ENCODE results near the gene KCNN2. TPM values are rescaled to one million over a fixed set of nuclear protein-coding genes. Genes with fewer than 3 reads are reported as not detected.

Gene KCNN2
- total RNA-seq, 2 experiments from 2014 or later: not detected

- no peak overlapping the region for H3K4me3 Mint-ChIP-seq
- no peak overlapping the region for H3K27ac Mint-ChIP-seq
- POLR2A ChIA-PET: no interaction called here
- no peaks in the 10 kb centered on the region for H3K36me3 Mint-ChIP-seq (ENCODE audit: low read depth)
- CTCF ChIA-PET: no interaction called here
- no peak for ATAC-seq
- no peaks in the 10 kb centered on the region for H3K27me3 Mint-ChIP-seq (ENCODE audit: low read depth)
- DNase-seq: no peak
- no peaks in the 10 kb centered on the region for H3K4me1 Mint-ChIP-seq (ENCODE audit: low read depth)
- no peaks in the 10 kb centered on the region for H3K9me3 Mint-ChIP-seq (ENCODE audit: insufficient read depth)
These were observed 28.9 kb upstream of the KCNN2 start for GRCh38 chr5:114332925-114333324.

GRCh38 chr5:114335391-114335790 is 26.5 kb upstream of the KCNN2 start:
- ATAC-seq (no peak), DNase-seq (no peak)
- H3K4me3 Mint-ChIP-seq: no peak overlapping the region
- ChIA-PET POLR2A (no interaction called here), CTCF (no interaction called here)
- H3K27me3 Mint-ChIP-seq (ENCODE audit: low read depth): no peaks in the 10 kb centered on the region
- no peak overlapping the region for H3K27ac Mint-ChIP-seq
- H3K36me3 Mint-ChIP-seq (ENCODE audit: low read depth): no peaks in the 10 kb centered on the region
- no peaks in the 10 kb centered on the region for H3K9me3 Mint-ChIP-seq (ENCODE audit: insufficient read depth)
- no peaks in the 10 kb centered on the region for H3K4me1 Mint-ChIP-seq (ENCODE audit: low read depth)

GRCh38 chr5:114339108-114339507 is 22.8 kb upstream of the KCNN2 start:
- ChIA-PET CTCF (no interaction called here), POLR2A (no interaction called here)
- ATAC-seq (no peak), DNase-seq (no peak)
- Mint-ChIP-seq H3K27ac (no peak overlapping the region), H3K27me3 (ENCODE audit: low read depth) (no peaks in the 10 kb centered on the region), H3K4me1 (ENCODE audit: low read depth) (no peaks in the 10 kb centered on the region), H3K9me3 (ENCODE audit: insufficient read depth) (no peaks in the 10 kb centered on the region), H3K36me3 (ENCODE audit: low read depth) (no peaks in the 10 kb centered on the region), H3K4me3 (no peak overlapping the region)

GRCh38 chr5:114346181-114346580 is 15.7 kb upstream of the KCNN2 start:
- Mint-ChIP-seq H3K9me3 (ENCODE audit: insufficient read depth) (no peaks in the 10 kb centered on the region), H3K27me3 (ENCODE audit: low read depth) (no peaks in the 10 kb centered on the region), H3K4me1 (ENCODE audit: low read depth) (no peaks in the 10 kb centered on the region), H3K36me3 (ENCODE audit: low read depth) (no peaks in the 10 kb centered on the region), H3K27ac (no peak overlapping the region), H3K4me3 (no peak overlapping the region)
- POLR2A ChIA-PET: no interaction called here
- DNase-seq (no peak), ATAC-seq (no peak)
- CTCF ChIA-PET: no interaction called here

- ChIA-PET POLR2A (no interaction called here), CTCF (no interaction called here)
- Mint-ChIP-seq H3K4me1 (ENCODE audit: low read depth) (no peaks in the 10 kb centered on the region), H3K27me3 (ENCODE audit: low read depth) (peaks cover 10% of the 10 kb centered on the region), H3K9me3 (ENCODE audit: insufficient read depth) (no peaks in the 10 kb centered on the region), H3K4me3 (no peak overlapping the region), H3K36me3 (ENCODE audit: low read depth) (no peaks in the 10 kb centered on the region), H3K27ac (no peak overlapping the region)
- DNase-seq (no peak), ATAC-seq (no peak)
These were observed 6.6 kb upstream of the KCNN2 start for GRCh38 chr5:114355086-114355830.

GRCh38 chr5:114358329-114358728 is 3.5 kb upstream of the KCNN2 start:
- Mint-ChIP-seq H3K4me1 (ENCODE audit: low read depth) (peaks cover 4% of the 10 kb centered on the region), H3K4me3 (no peak overlapping the region), H3K27me3 (ENCODE audit: low read depth) (peaks cover 30% of the 10 kb centered on the region), H3K9me3 (ENCODE audit: insufficient read depth) (no peaks in the 10 kb centered on the region), H3K27ac (no peak overlapping the region), H3K36me3 (ENCODE audit: low read depth) (no peaks in the 10 kb centered on the region)
- no peak for DNase-seq
- CTCF ChIA-PET: no interaction called here
- POLR2A ChIA-PET: no interaction called here
- no peak for ATAC-seq

GRCh38 chr5:114360357-114360756 is 1.5 kb upstream of the KCNN2 start:
- ChIA-PET POLR2A (no interaction called here), CTCF (no interaction called here)
- H3K27ac Mint-ChIP-seq: no peak overlapping the region

GRCh38 chr5:114360816-114361723 is 800 bp upstream of the KCNN2 start:
- DNase-seq: no peak
- CTCF ChIA-PET: no interaction called here
- Mint-ChIP-seq H3K4me3 (no peak overlapping the region), H3K9me3 (ENCODE audit: insufficient read depth) (no peaks in the 10 kb centered on the region), H3K36me3 (ENCODE audit: low read depth) (no peaks in the 10 kb centered on the region), H3K27ac (no peak overlapping the region), H3K27me3 (ENCODE audit: low read depth) (peaks cover 41% of the 10 kb centered on the region), H3K4me1 (ENCODE audit: low read depth) (peaks cover 4% of the 10 kb centered on the region)
- peak; percentile 27 for ATAC-seq
- POLR2A ChIA-PET: no interaction called here

More at GRCh38 chr5:114360357-114360756, 1.5 kb upstream of the KCNN2 start:
- no peak for ATAC-seq
- H3K4me3 Mint-ChIP-seq: no peak overlapping the region
- H3K9me3 Mint-ChIP-seq (ENCODE audit: insufficient read depth): no peaks in the 10 kb centered on the region
- H3K27me3 Mint-ChIP-seq (ENCODE audit: low read depth): peaks cover 41% of the 10 kb centered on the region
- peaks cover 4% of the 10 kb centered on the region for H3K4me1 Mint-ChIP-seq (ENCODE audit: low read depth)
- H3K36me3 Mint-ChIP-seq (ENCODE audit: low read depth): no peaks in the 10 kb centered on the region
- no peak for DNase-seq

GRCh38 chr5:114362197-114362976 is 517 bp downstream of the KCNN2 start:
- ATAC-seq: no peak
- CTCF ChIA-PET: no interaction called here
- H3K9me3 Mint-ChIP-seq (ENCODE audit: insufficient read depth): no peaks in the 10 kb centered on the region
- H3K4me1 Mint-ChIP-seq (ENCODE audit: low read depth): peaks cover 4% of the 10 kb centered on the region
- no peak for DNase-seq
- POLR2A ChIA-PET: no interaction called here
- no peak overlapping the region for H3K27ac Mint-ChIP-seq
- H3K36me3 Mint-ChIP-seq (ENCODE audit: low read depth): no peaks in the 10 kb centered on the region
- H3K4me3 Mint-ChIP-seq: no peak overlapping the region
- H3K27me3 Mint-ChIP-seq (ENCODE audit: low read depth): peaks cover 41% of the 10 kb centered on the region

GRCh38 chr5:114362977-114363761 is 1.3 kb downstream of the KCNN2 start:
- POLR2A ChIA-PET: no interaction called here
- Mint-ChIP-seq H3K27me3 (ENCODE audit: low read depth) (peaks cover 41% of the 10 kb centered on the region), H3K4me1 (ENCODE audit: low read depth) (peaks cover 4% of the 10 kb centered on the region), H3K27ac (no peak overlapping the region), H3K36me3 (ENCODE audit: low read depth) (no peaks in the 10 kb centered on the region), H3K9me3 (ENCODE audit: insufficient read depth) (no peaks in the 10 kb centered on the region), H3K4me3 (peak overlapping the region; percentile 18)
- DNase-seq: no peak
- ATAC-seq: no peak
- CTCF ChIA-PET: no interaction called here

- ATAC-seq (no peak), DNase-seq (no peak)
- ChIA-PET CTCF (no interaction called here), POLR2A (no interaction called here)
- Mint-ChIP-seq H3K4me1 (ENCODE audit: low read depth) (peaks cover 4% of the 10 kb centered on the region), H3K9me3 (ENCODE audit: insufficient read depth) (no peaks in the 10 kb centered on the region), H3K27ac (no peak overlapping the region), H3K4me3 (no peak overlapping the region), H3K27me3 (ENCODE audit: low read depth) (peaks cover 41% of the 10 kb centered on the region), H3K36me3 (ENCODE audit: low read depth) (no peaks in the 10 kb centered on the region)
These were observed 2.0 kb downstream of the KCNN2 start for GRCh38 chr5:114363837-114364236.
